ENCODE measurements around the gene FETUB. TPM values are rescaled to one million over a fixed set of nuclear protein-coding genes. Genes with fewer than 3 reads are reported as not detected.

The FETUB gene
- total and polyA plus RNA-seq, 2 of the 8 experiments (the other 6 are each of a cell fraction or from before 2014, with no cell fraction given), result 0.15 TPM; not detected in 1

DNA sequence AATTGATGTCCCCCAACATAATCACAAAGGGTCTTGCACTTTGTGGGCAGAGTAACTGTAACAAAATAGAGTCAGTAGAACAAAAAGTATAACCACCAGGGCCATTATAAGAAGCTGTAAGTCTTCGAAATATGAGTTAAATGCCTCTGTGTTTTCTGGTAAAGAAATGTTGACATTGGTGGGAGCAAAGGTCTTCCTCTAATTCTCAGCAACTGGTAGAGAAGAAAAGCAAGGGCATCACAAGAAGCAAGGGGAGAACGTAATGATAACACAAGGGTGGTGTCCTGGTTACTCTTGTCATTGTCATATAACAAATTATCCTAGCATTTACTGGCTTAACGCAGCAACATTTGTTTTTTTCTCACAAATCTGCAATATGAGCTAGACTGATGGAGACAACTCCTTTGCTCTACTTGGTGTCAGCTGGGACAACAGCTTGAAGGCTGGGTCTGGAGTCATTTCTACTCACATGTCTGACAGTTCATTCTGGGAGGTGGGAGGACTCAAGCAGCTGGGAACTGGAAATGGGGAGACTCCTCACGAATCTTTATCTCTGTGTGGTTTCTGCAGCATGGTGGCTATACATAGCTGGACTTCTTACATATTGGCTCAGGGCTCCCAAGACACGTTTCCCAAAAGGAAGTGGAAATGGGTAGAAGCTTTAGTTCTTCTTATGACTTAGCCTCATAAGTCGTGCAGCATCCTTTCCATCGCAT, 49.5 kb upstream of the FETUB start:
- H3K27ac ChIP-seq (ENCODE audit: low read depth, low read length), result no peak overlapping the region
- POLR2A ChIA-PET (ENCODE audit: partially characterized antibody), result interaction anchor here (0.8 to 10.2 kb wide), 3 partner anchors 20 to 200 kb away, joined by 3 to 85 read pairs (median 6); partner anchors contain the start of genes DNAJB11 and EIF4A2
- CTCF ChIA-PET (ENCODE audit: partially characterized antibody), result interaction anchor here (0.7 to 23.7 kb wide), 11 partner anchors 8 to 231 kb away, joined by 3 to 333 read pairs (median 4); partner anchors contain the start of genes AHSG and EIF4A2
- H3K4me3 ChIP-seq (ENCODE audit: extremely low read depth in 1 of 4, insufficient read depth in 2 of 4, low read depth in 3 of 4, low read length in 4 of 4), result no peak overlapping the region
- no peak overlapping the region for H3K56ac ChIP-seq (replicated peaks; ENCODE audit: insufficient read length, low read depth, low read length)
- H3K9me3 ChIP-seq (ENCODE audit: insufficient read depth in 2 of 2, low read depth in 1 of 2, low read length in 1 of 2), result no peaks in the 10 kb centered on the region
- no peaks in the 10 kb centered on the region; the same call in 1 of the 2 replicates for H3K79me1 ChIP-seq (ENCODE audit: low read depth, low read length)
- H2BK20ac ChIP-seq (ENCODE audit: low read length), result no peak overlapping the region
- H3K27me3 ChIP-seq (replicated peaks in 1 of 4; ENCODE audit: control insufficient read depth in 3 of 4, extremely low read depth in 1 of 4, insufficient read depth in 3 of 4, low read length in 3 of 4), result no peaks in the 10 kb centered on the region
- no peak overlapping the region for H2BK120ac ChIP-seq (replicated peaks; ENCODE audit: low read depth, low read length)
- no peak overlapping the region for H3K18ac ChIP-seq (ENCODE audit: extremely low read depth, low read length)
- no peak for FAIRE-seq
- no peak overlapping the region for H3K9ac ChIP-seq (replicated peaks in 1 of 4; ENCODE audit: extremely low read depth in 1 of 4, low read depth in 3 of 4, low read length in 3 of 4)
- whole genome bisulfite sequencing, 2 experiments (ENCODE audit: extremely low coverage in 1 of 2, insufficient coverage in 1 of 2, insufficient read length in 1 of 2, insufficient replicate concordance in 2 of 2, low coverage in 1 of 2, low lambda C conversion rate in 2 of 2, missing lambda C conversion rate in 1 of 2), result 88% methylated on average over 7 of the region's 7 CpGs; no CpG with 5 or more reads in 1 of the 2 experiments
- no peak overlapping the region for H3K14ac ChIP-seq (ENCODE audit: insufficient read length)
- no peak overlapping the region for H2AK5ac ChIP-seq (ENCODE audit: low read depth, low read length)
- H3K4me1 ChIP-seq (replicated peaks in 1 of 4; ENCODE audit: control insufficient read depth in 3 of 4, insufficient read depth in 4 of 4, low read length in 3 of 4), result no peaks in the 10 kb centered on the region
- H3K36me3 ChIP-seq (ENCODE audit: control insufficient read depth in 2 of 4, insufficient read depth in 4 of 4, low read length in 3 of 4), result peaks cover 0 to 2% (median under 1%) of the 10 kb centered on the region in 4 experiments; a peak in 2 of 8 replicates
- no peak for DNase-seq (ENCODE audit: low read depth in 1 of 2, low spot score in 2 of 2)
- H3K79me2 ChIP-seq (ENCODE audit: control insufficient read depth in 1 of 2, insufficient read depth in 2 of 2, low read length in 2 of 2), result no peaks in the 10 kb centered on the region
- no peak overlapping the region for H2BK15ac ChIP-seq (ENCODE audit: low read length)
- no peak overlapping the region for H3K4me2 ChIP-seq (ENCODE audit: insufficient read depth in 1 of 2, low read depth in 2 of 2, low read length in 2 of 2)
- no peak overlapping the region for H2BK12ac ChIP-seq (ENCODE audit: low read depth, low read length)
- H4K91ac ChIP-seq (replicated peaks; ENCODE audit: insufficient read length, low read length), result no peak overlapping the region
- H2BK5ac ChIP-seq (ENCODE audit: low read depth, low read length), result no peak overlapping the region
- no peak overlapping the region for H3K23ac ChIP-seq (ENCODE audit: insufficient read length)
- no peak overlapping the region for H4K5ac ChIP-seq (ENCODE audit: insufficient read length, low read depth, low read length)
- H4K8ac ChIP-seq (ENCODE audit: extremely low read depth, insufficient read depth, low read length), result no peak overlapping the region
- no peak overlapping the region for H3K4ac ChIP-seq (replicated peaks; ENCODE audit: insufficient read length, low read depth, low read length)
- no peaks in the 10 kb centered on the region for H3K23me2 ChIP-seq (ENCODE audit: low read depth, low read length)
- no peak overlapping the region for H2AFZ ChIP-seq (ENCODE audit: low read length)
- H4K20me1 ChIP-seq (replicated peaks in 1 of 2; ENCODE audit: control insufficient read depth in 1 of 2, insufficient read depth in 2 of 2, low read length in 2 of 2), result no peaks in the 10 kb centered on the region
- TF ChIP-seq TEAD4 (IDR thresholded peaks at IDR 0.05; ENCODE audit: low read depth, low read length) (no peak), SP2 (IDR thresholded peaks at IDR 0.05; ENCODE audit: low read length) (no peak), MAFK (IDR thresholded peaks at IDR 0.05; ENCODE audit: low read depth, low read length) (no peak), KDM5A (IDR thresholded peaks at IDR 0.05; ENCODE audit: low read length) (no peak), JUND (IDR thresholded peaks at IDR 0.05; ENCODE audit: low read length) (no peak), NRF1 (IDR thresholded peaks at IDR 0.05; ENCODE audit: low read depth, low read length) (no peak), SRF (IDR thresholded peaks at IDR 0.05; ENCODE audit: low read depth, low read length) (no peak)
- TF ChIP-seq, protein P1, sequence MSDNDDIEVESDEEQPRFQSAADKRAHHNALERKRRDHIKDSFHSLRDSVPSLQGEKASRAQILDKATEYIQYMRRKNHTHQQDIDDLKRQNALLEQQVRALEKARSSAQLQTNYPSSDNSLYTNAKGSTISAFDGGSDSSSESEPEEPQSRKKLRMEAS (IDR thresholded peaks at IDR 0.05), result no peak
